HG02571 (cell line): ENCODE results near the gene MAML1.

Experiments
- ATAC-seq: cut with Tn5 transposase; IDR thresholded peaks from one replicate; pipeline ENCODE4 v1.9.1; 2021; ENCODE audit warnings: mild to moderate bottlenecking, moderate library complexity; ENCODE audit not compliant: unreplicated experiment

MAML1 gene

GRCh38 chr5:179791881-179792611, 59.4 kb downstream of the MAML1 start:
- no peak for ATAC-seq

DNA sequence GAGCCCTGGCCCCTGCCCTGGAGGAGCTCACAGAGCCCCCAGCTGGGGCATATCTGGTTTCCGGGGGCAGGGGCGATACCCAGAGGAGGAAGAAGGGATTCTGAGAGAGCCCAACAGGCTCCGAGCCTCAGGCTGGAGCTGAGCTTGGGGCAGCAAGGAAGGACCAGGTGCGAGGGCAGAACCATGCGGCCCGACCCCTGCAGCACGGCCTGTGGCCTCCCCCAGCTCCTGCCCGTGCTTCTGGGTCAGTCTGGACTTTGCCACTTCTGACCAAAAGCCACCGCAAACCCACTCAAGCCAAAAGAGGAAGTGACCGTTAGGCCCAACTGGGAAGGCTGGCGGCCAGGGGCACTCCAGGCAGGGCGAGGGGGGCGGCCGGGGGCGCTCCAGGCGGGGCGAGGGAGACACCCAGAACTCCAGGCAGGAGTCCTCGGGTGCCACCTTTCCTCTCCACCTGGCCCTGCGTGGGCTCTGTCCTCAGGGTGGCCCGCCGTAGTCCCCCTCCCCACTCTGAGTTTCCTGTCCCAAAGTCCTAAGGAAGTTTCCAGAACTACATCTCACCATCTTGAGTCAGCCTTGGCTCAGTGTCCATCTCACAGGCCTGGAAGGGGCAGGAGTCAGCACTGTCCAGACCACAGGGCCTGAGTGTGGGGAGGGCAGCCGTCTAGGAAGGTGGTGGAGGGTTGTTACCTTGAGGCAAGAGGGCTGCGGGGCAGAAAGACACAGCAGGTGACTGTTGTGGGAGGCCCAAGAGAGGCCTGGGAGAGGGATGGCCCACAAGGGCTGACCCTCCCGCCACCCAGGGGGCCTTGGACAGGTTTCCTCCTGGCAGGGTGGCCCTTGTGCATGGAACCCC, 60.2 kb downstream of the MAML1 start:
- no peak for ATAC-seq

GRCh38 chr5:179793468-179794139, 61.0 kb downstream of the MAML1 start, which contains the start of gene LTC4S:
Gene LTC4S, plus strand, starts transcription at chr5:179793986. Its CDS starts 95 bp downstream, at chr5:179794081.
- no peak for ATAC-seq

GRCh38 chr5:179794171-179794570, 61.5 kb downstream of the MAML1 start:
- no peak for ATAC-seq

DNA sequence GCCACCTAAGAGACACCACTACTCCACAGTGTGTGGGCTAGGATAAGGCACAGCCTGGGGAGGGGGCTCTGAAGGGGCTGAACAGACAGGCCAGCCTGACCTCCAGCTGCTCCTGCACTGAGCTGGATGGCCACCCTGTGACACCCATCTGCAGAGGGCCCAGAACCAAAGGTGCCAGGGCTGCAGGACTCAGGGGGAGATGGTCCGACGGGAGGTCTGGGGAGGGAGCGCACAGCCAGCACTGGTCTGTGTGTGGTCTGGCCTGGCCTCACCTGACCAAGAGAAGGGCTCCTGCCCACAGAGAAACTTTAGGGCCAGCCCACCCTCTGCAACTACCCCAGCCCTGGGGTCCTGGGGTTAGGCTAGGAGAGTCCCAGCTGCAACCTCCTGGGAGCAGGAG, 62.0 kb downstream of the MAML1 start:
- ATAC-seq = no peak

GRCh38 chr5:179795049-179795862, 62.6 kb downstream of the MAML1 start:
- no peak for ATAC-seq

GRCh38 chr5:179795863-179796833, 63.5 kb downstream of the MAML1 start:
- ATAC-seq = peak; percentile 70

- no peak for ATAC-seq
Observed at GRCh38 chr5:179796877-179797608, 64.4 kb downstream of the MAML1 start.

DNA sequence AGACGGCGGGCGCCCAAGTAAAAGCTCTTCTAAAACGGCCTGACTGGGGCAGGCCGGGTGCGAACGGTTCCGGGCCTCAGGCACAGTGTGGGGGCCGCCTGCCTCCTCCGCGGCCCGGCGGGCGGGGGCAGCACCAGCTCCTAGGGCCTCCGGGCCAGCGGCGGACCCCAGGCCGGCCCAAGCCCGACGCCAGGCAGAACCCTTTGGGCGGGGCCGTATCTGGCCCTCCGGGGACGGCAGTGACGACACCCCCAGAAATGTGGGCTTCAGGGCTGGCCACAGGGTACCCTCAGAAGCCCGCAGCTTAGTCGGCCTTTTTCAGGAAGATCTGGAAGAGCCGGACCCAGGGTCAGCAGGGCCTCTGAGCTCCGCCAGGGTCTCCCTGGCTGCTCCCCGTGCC, 65.1 kb downstream of the MAML1 start:
- no peak for ATAC-seq

- ATAC-seq = no peak
Observed at GRCh38 chr5:179798144-179798770, 65.6 kb downstream of the MAML1 start.

DNA sequence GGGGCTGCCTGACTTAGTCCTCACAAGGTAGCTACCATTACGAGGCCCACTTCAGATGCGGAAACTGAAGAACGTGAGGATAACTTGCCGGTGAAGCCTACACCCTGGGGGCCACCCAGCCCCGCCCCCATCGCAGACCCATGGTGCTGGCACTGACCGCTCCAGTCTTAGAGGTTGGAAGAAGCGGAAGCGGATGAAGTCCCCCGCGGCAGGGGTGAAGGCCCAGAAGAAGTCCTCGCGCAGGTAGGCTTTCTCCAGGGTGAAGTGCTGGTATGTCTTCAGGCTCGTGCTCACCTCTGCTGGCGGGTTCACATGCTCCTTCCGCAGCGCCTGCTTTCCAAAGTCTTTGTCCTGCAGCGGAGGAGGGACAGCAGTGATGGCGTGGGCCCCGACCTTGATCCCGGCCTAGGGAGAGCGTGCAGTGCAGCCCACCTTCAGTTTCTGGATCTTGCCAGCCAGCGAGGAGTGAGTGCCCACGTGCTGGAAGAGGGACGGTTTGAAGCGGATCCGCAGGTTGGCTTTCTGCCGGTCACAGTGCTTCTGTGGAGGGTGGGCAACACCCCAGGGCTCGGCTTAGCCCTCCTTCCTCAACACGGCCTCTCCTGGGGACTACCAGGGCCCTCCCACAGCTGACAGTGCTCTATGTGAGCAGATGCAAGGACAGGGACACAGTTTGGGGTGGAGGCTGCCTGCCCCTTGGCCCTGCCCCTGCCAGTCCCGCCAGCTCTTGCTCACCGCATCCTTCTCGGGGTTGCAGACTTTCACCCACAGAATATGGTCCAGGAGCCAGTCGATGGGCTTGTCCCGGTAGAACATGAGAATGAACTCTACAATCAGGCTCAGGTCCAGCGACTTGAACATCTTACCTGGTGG, 66.4 kb downstream of the MAML1 start:
- ATAC-seq = no peak

DNA sequence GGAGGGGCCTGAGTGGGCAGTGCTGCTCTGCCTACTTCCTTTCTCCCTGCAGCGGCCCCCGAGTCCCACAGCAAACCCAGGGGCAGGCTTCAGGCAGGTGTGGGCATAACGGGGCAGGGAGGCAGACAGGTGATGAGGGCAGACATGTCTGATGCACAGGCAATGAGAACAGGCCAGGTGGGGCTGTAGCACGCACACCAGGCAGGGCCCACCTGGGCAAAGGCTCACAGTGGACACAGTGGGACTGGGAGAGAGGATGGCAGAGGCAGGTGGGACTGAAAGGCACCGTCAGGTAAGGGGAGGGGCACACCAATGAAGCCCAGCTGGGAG, 67.0 kb downstream of the MAML1 start:
- ATAC-seq = no peak

DNA sequence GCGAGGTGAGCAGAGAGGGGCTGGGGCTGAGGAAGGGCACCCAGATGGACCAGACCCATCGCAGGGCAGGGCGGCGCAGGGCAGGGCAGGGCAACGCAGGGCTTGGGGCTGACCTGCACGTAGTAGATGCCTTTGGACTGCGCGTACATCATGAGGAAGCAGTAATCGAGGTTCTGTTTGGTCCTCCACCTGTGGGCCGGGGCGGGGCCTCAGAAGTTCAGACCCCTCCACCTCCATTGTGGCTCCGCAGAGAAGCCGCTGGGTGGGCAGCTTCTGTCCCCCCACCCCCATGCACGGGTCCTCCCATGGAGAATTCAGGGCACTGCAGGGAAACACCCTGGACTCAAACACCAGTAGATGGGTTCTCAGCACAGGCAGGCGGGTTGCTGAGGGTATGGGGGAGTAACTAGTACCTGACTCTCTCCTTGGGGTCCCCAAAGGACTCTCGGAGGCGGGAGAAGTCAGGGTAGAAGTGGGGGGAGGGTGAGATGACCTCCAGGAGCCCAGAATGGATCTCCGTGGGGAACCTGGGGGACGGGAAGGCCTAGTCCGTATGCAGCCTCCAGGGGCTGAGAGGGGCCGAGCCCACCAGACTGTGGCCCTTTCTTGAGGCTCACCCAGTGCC, 67.6 kb downstream of the MAML1 start:
- no peak for ATAC-seq

- no peak for ATAC-seq
Observed at GRCh38 chr5:179800696-179801201, 68.1 kb downstream of the MAML1 start.

DNA sequence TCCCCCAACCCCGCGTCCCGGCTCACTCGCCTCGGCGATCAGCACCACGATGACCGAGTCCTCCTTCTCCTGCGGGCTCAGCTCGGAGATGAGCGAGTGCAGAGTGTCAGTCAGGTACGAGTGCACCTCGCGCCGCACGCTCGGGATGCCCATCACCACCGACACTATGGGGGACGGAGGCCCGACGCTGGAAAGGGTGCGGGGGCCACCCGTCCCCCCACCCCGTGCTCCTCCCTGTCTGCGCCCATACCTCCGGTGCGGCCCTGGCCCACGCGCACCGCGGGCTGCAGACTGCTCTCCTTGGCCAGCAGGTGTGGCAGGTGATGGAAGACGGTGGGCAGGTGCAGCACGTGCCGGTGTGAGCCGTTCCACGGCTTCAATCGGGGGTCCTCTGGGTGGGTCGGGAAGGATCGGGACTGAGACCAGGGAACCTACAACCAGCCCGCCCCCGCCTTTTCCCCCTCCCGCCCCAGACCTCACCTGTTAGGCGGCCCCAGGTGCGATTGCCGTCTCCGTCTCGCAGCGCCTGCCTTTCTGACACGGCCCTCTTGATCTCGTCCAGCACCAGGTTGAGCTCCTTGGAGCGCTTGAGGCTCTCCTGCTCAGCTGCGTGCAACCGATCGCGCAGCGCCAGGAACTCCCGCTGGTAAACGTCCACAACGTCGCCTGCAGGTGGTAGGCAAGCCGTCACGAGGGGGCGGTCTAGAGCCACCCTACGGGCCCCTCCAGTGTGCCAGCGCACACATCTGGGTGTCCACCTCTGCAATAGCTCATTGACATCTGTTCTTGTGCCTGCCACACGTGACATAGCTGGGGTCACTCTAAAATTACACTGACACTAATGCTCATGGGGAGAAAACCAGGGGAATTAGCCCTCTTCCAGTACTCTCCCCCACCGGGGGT, 68.9 kb downstream of the MAML1 start:
- no peak for ATAC-seq
